Upper lobe of left lung (tissue), 4 donors: ENCODE results near the gene ZBTB39.

Experiments used
- CTCF ChIP-seq, 6 experiments: fragments of 450-650 bp in 4 of 6; fragments of 200-600 bp in 2 of 6; sonication (generic) in 2 of 6; IDR thresholded peaks; one replicate each; pipeline ENCODE4 v1.5.1; 2016 to 2019; ENCODE audit warnings: antibody characterized with exemption in 6 of 6
- POLR2A ChIP-seq, 4 donors: fragments of 450-650 bp; IDR thresholded peaks; one replicate each; pipeline ENCODE4 v1.5.1; 2016 to 2017; ENCODE audit warnings: antibody characterized with exemption in 4 of 4, mild to moderate bottlenecking in 2 of 4

- TF ChIP-seq POLR2A (IDR thresholded peaks at IDR 0.05) = no peak
- TF ChIP-seq CTCF (IDR thresholded peaks at IDR 0.05) = no peak
Measured at GRCh38 chr12:57016348-57016747, 10.0 kb upstream of the ZBTB39 start, which contains the start of gene TAC3.
